HG02588 (cell line): ENCODE measurements around the gene LENG9.
"Not testable (repeated sequence)": the region's sequence is repeated elsewhere in the genome, so short reads cannot be mapped to it uniquely, and the experiment has no call there.

ENCODE experiments used
- ATAC-seq: cut with Tn5 transposase; IDR thresholded peaks from one replicate; pipeline ENCODE4 v1.9.1; 2021; ENCODE audit warnings: mild to moderate bottlenecking, moderate library complexity; ENCODE audit not compliant: unreplicated experiment

The LENG9 gene

GRCh38 chr19:54463531-54464043 is at the start of gene LENG9:
Gene LENG9 (minus strand): TSS chr19:54463778. CDS start chr19:54463526, 252 bp downstream.
- peak; percentile 46 for ATAC-seq

- not testable (repeated sequence) for ATAC-seq
Observed at GRCh38 chr19:54509200-54509940, 45.8 kb upstream of the LENG9 start.

GRCh38 chr19:54508487-54508886 is 44.9 kb upstream of the LENG9 start:
- ATAC-seq = not testable (repeated sequence)

- no peak for ATAC-seq
Observed at GRCh38 chr19:54507824-54508223, 44.2 kb upstream of the LENG9 start.

- not testable (repeated sequence) for ATAC-seq
Observed at GRCh38 chr19:54507038-54507717, 43.6 kb upstream of the LENG9 start.

GRCh38 chr19:54506079-54506478 is 42.5 kb upstream of the LENG9 start:
- no peak for ATAC-seq

GRCh38 chr19:54505542-54505941 is 42.0 kb upstream of the LENG9 start:
- ATAC-seq = not testable (repeated sequence)

GRCh38 chr19:54502518-54503048 is 39.0 kb upstream of the LENG9 start, which contains the start of gene LAIR2:
Gene LAIR2 (plus strand): TSS chr19:54502831. CDS start chr19:54502919, 88 bp downstream.
- no peak for ATAC-seq

- ATAC-seq = not testable (repeated sequence)
Observed at GRCh38 chr19:54498451-54498772, 34.8 kb upstream of the LENG9 start.

GRCh38 chr19:54497747-54498450 is 34.3 kb upstream of the LENG9 start:
- not testable (repeated sequence) for ATAC-seq

- ATAC-seq = not testable (repeated sequence)
Observed at GRCh38 chr19:54495284-54495683, 31.7 kb upstream of the LENG9 start.

- ATAC-seq = no peak
Observed at GRCh38 chr19:54493967-54494585, 30.5 kb upstream of the LENG9 start.

- not testable (repeated sequence) for ATAC-seq
Observed at GRCh38 chr19:54493056-54493455, 29.5 kb upstream of the LENG9 start.

- no peak for ATAC-seq
Observed at GRCh38 chr19:54492568-54492967, 29.0 kb upstream of the LENG9 start.

GRCh38 chr19:54489766-54490165 is 26.2 kb upstream of the LENG9 start:
- no peak for ATAC-seq

GRCh38 chr19:54489341-54489740 is 25.8 kb upstream of the LENG9 start:
- ATAC-seq = no peak

- ATAC-seq = no peak
Observed at GRCh38 chr19:54485851-54486250, 22.3 kb upstream of the LENG9 start.

- ATAC-seq = no peak
Observed at GRCh38 chr19:54484451-54484850, 20.9 kb upstream of the LENG9 start.

- no peak for ATAC-seq
Observed at GRCh38 chr19:54482889-54483288, 19.3 kb upstream of the LENG9 start.

- ATAC-seq = no peak
Observed at GRCh38 chr19:54481326-54481930, 17.9 kb upstream of the LENG9 start.
